Ovary (tissue), 10 donors: ENCODE results near the gene GOSR1. TPM values are rescaled to one million over a fixed set of nuclear protein-coding genes. Genes with fewer than 3 reads are reported as not detected.

ENCODE experiments used
- DNase-seq, 5 donors: peaks; one replicate each; pipeline ENCODE4 v3.0.0-alpha.2; 2019 to 2020
- H3K27ac ChIP-seq, 2 donors: fragments of 200-600 bp; one replicate each; pipeline versions ENCODE4 v1.5.1 to v1.8.0; 2019 to 2022
- H3K27me3 ChIP-seq: fragments of 200-600 bp; one replicate; pipeline ENCODE4 v1.8.0; 2022
- H3K36me3 ChIP-seq: fragments of 200-600 bp; sonication (generic); one replicate; pipeline ENCODE4 v1.5.1; 2019
- H3K4me1 ChIP-seq: one replicate; pipeline ENCODE4 v1.8.1; 2013; ENCODE audit warnings: mild to moderate bottlenecking, moderate library complexity; ENCODE audit not compliant: insufficient read depth
- H3K4me3 ChIP-seq: fragments of 200-600 bp; sonication (generic); one replicate; pipeline ENCODE4 v1.5.1; 2017
- H3K9me3 ChIP-seq, 2 donors: fragments of 200-600 bp in 1 of 2; sonication (generic) in 1 of 2; one replicate each; pipeline versions ENCODE4 v1.5.1 to v1.8.1; 2013 to 2019; ENCODE audit warnings: mild to moderate bottlenecking in 1 of 2, moderate library complexity in 1 of 2
- CTCF ChIP-seq, 3 donors: fragments of 450-650 bp in 2 of 3; fragments of 200-600 bp in 1 of 3; IDR thresholded peaks; one replicate each; pipeline versions ENCODE4 v1.5.1 to v1.8.0; 2016 to 2022; ENCODE audit warnings: antibody characterized with exemption in 3 of 3, mild to moderate bottlenecking in 1 of 3
- EP300 ChIP-seq: sonication (generic); formaldehyde crosslinking; IDR thresholded peaks from one replicate; pipeline ENCODE4 v1.6.1; 2017; ENCODE audit warnings: antibody characterized with exemption
- POLR2A ChIP-seq: fragments of 450-650 bp; IDR thresholded peaks from one replicate; pipeline ENCODE4 v1.6.1; 2017; ENCODE audit warnings: antibody characterized with exemption, mild to moderate bottlenecking, moderate library complexity
- WGBS, 3 donors: extraction: QIAGEN DNeasy Blood & Tissue Kit in 1 of 3; methylation state at CpG; one replicate each; pipeline versions ENCODE4 v1.1.5 to v1.1.7; 2013 to 2017; 5-methylcytosine and 5-hydroxymethylcytosine counted together
- intact Hi-C, 4 donors: fragments of 100-400 bp; cut with DNase I; formaldehyde crosslinking; loops; one replicate each; pipeline versions ENCODE4 v1.11.0 to v1.15.1; 2022 to 2023
- long read RNA-seq, 3 donors: library from polyadenylated mRNA in 2 of 3; unstranded in 2 of 3; transcript quantifications; one replicate each; pipeline ENCODE4 v2.0.0 and lab custom pipeline, GENCODE V29; 2021 to 2026
- polyA plus RNA-seq, 2 donors: library from polyadenylated mRNA; stranded (reverse); fragments of 200-250 nt in 1 of 2; fragments of 350-450 nt in 1 of 2; fragmentation: Illumina TruSeq in 1 of 2; extraction: RNeasy Lipid Tissue Mini Kit (QIAGEN cat#74804) in 1 of 2; gene quantifications; one replicate each; pipeline ENCODE4 v1.2.3, GENCODE V29; 2013 to 2014
- total RNA-seq, 7 donors: library from RNA; depleted of rRNA in 2 of 7; stranded (reverse); fragments of >200 nt in 2 of 7; fragmentation: NEBNext Ultra II Directional in 3 of 7; extraction: Animal tissue kit (Norgen Biotek cat#: 25700) in 3 of 7; gene quantifications; one replicate each; pipeline versions ENCODE4 v1.1.0 to v1.2.4, GENCODE V29; 2016 to 2023
- donor health status: DM: no; HTN: no; CAD: no; lungs with moderate emphysema.
- donor health status: DM: no; HTN: no; CAD: no.
- donor health status: Bipolar disorder and iron deficiency.
- donor health status: DM: yes; HTN: yes; CAD: no.
- donor health status: DM: no; HTN: no; CAD: no.
- donor health status: DM: yes; HTN: yes; CAD: no.

GOSR1 gene
- total RNA-seq = 10 to 100 TPM; 26.1 to 61.1 (median 53.9) TPM
- 10 to 100 TPM; 19.1 to 66.9 TPM for polyA plus RNA-seq
- long read RNA-seq, donor 1, full-length matches to known transcripts = 23 of 62 reads
- long read RNA-seq, donor 1, partial matches to known transcripts = 5 of 62 reads
- long read RNA-seq, donor 1, other reads (novel, unspliced or antisense) = 34 of 62 reads
- long read RNA-seq, donor 2, full-length matches to known transcripts = 25 of 59 reads
- long read RNA-seq, donor 2, partial matches to known transcripts = 34 of 59 reads
- long read RNA-seq, donor 2, other reads (novel, unspliced or antisense) = 0 of 59 reads
- long read RNA-seq, donor 3, full-length matches to known transcripts = 16 of 91 reads
- long read RNA-seq, donor 3, partial matches to known transcripts = 1 of 91 reads
- long read RNA-seq, donor 3, other reads (novel, unspliced or antisense) = 74 of 91 reads

GRCh38 chr17:30477083-30477773 is at the start of gene GOSR1:
Gene GOSR1 (plus strand): TSS chr17:30477408. CDS start chr17:30477434, 26 bp downstream.
- H3K4me3 ChIP-seq = peak within 1 kb of the TSS; percentile 58
- WGBS, 3 donors = 1% methylated on average over 37 of the region's 37 CpGs
- DNase-seq = peak; percentile 88 to 93 (median 90)
- H3K27ac ChIP-seq = peak within 1 kb of the TSS; percentile 83 to 93
- no peaks in the 10 kb centered on the region for H3K9me3 ChIP-seq
- TF ChIP-seq EP300 = no peak
- peak; percentile 63 to 72 (median 71) for TF ChIP-seq CTCF (IDR thresholded peaks at IDR 0.05)
- H3K27me3 ChIP-seq = no peaks in the 10 kb centered on the region
- intact Hi-C loops = loop anchor here in 1 of 4 donors (10.0 kb wide), 1 partner anchor 352 kb away; no protein-coding TSS in a partner anchor
- H3K4me1 ChIP-seq = peaks cover 2% of the 10 kb centered on the region
- no peaks in the 10 kb centered on the region for H3K36me3 ChIP-seq

GRCh38 chr17:30427611-30428010 is 49.6 kb upstream of the GOSR1 start:
- DNase-seq = no peak
- Histone ChIP-seq H3K36me3 (no peaks in the 10 kb centered on the region), H3K4me1 (no peaks in the 10 kb centered on the region), H3K4me3 (no peak overlapping the region), H3K27ac (no peak overlapping the region), H3K9me3 (no peaks in the 10 kb centered on the region), H3K27me3 (no peaks in the 10 kb centered on the region)
- intact Hi-C loops = no loop called here
- TF ChIP-seq EP300 (no peak), POLR2A (no peak), CTCF (IDR thresholded peaks at IDR 0.05) (no peak)
- 87 to 100% (median 96%) methylated on average over 1 of the region's 1 CpG for WGBS, 3 donors

GRCh38 chr17:30429155-30429554 is 48.1 kb upstream of the GOSR1 start:
- DNase-seq = no peak
- intact Hi-C loops = no loop called here
- no peaks in the 10 kb centered on the region for H3K27me3 ChIP-seq
- H3K4me3 ChIP-seq = no peak overlapping the region
- H3K9me3 ChIP-seq = no peaks in the 10 kb centered on the region
- no peak overlapping the region for H3K27ac ChIP-seq
- H3K4me1 ChIP-seq = no peaks in the 10 kb centered on the region
- TF ChIP-seq EP300 = no peak
- TF ChIP-seq POLR2A = no peak
- no peak for TF ChIP-seq CTCF (IDR thresholded peaks at IDR 0.05)
- no peaks in the 10 kb centered on the region for H3K36me3 ChIP-seq
- WGBS, 3 donors = 21 to 36% (median 27%) methylated on average over 1 of the region's 1 CpG

- Histone ChIP-seq H3K36me3 (no peaks in the 10 kb centered on the region), H3K4me3 (no peak overlapping the region), H3K4me1 (no peaks in the 10 kb centered on the region), H3K27ac (no peak overlapping the region), H3K9me3 (no peaks in the 10 kb centered on the region), H3K27me3 (no peaks in the 10 kb centered on the region)
- TF ChIP-seq CTCF (IDR thresholded peaks at IDR 0.05) (no peak), EP300 (no peak), POLR2A (no peak)
- intact Hi-C loops = no loop called here
- 91 to 97% (median 92%) methylated on average over 1 of the region's 1 CpG for WGBS, 3 donors
- DNase-seq = no peak
Measured at GRCh38 chr17:30433514-30433913, 43.7 kb upstream of the GOSR1 start.
